ENCODE results near the gene NOC2L. TPM values are rescaled to one million over a fixed set of nuclear protein-coding genes. Genes with fewer than 3 reads are reported as not detected.

Gene NOC2L
- total and polyA plus RNA-seq, 9 of the 15 experiments (the other 6 are each of a cell fraction or from before 2014, with no cell fraction given) = 4.0 to 410 (median 200) TPM

DNA sequence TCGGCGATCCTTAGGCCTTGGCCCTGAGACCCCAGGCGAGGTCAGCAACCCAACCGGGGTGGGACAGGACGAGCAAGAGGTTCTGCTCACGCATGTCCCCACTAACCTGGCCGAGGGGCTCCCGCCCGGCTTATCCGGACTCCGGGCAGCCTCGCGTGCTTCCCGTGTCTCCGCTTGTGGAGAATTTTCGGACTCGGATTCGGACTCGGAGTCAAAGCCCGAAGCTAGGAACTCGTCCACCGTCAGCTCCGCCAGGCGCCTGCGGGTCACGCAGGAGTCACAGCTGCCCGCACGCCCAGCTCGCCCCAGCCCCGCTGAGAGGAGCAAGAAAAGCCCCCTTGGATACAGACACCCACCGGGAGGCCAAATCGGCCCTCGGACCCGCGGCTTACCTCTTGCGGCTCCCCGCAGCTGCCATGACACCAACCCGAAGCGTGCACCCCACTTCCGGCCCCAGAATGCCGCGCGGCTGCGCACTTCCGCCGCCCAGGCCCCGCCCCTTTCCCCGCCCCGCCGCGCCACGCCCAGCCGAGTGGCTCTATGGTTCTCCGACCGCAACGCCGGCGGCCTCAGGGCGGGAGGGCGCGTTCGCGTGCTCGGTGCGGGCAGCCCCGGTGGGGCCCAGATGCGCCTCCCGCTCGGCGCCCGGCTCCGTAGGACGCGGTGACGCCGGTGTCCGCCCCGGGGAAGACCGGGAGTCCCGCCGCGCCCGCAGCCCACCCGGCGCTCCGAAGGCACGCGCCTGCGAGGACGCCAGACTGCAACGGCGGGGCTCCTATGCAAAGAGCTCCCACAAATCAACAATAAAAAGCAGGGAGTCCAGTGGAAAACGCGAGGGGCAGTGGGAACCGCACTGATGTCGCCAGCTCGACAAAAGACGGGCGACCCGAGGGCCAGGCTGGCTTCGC is at the start of gene NOC2L (continued):
- TF ChIP-seq ERF (CRISPR knock-in tag; IDR thresholded peaks at IDR 0.05) = peak; percentile 74; the same call in 1 of the 2 replicates
- no peak for TF ChIP-seq ZNF23 (CRISPR knock-in tag; IDR thresholded peaks at IDR 0.05)
- TF ChIP-seq, protein P1, sequence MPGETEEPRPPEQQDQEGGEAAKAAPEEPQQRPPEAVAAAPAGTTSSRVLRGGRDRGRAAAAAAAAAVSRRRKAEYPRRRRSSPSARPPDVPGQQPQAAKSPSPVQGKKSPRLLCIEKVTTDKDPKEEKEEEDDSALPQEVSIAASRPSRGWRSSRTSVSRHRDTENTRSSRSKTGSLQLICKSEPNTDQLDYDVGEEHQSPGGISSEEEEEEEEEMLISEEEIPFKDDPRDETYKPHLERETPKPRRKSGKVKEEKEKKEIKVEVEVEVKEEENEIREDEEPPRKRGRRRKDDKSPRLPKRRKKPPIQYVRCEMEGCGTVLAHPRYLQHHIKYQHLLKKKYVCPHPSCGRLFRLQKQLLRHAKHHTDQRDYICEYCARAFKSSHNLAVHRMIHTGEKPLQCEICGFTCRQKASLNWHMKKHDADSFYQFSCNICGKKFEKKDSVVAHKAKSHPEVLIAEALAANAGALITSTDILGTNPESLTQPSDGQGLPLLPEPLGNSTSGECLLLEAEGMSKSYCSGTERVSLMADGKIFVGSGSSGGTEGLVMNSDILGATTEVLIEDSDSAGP (CRISPR knock-in tag; IDR thresholded peaks at IDR 0.05) = no peak
- no peak for TF ChIP-seq LEF1 (IDR thresholded peaks at IDR 0.05)
- TF ChIP-seq, protein P2, sequence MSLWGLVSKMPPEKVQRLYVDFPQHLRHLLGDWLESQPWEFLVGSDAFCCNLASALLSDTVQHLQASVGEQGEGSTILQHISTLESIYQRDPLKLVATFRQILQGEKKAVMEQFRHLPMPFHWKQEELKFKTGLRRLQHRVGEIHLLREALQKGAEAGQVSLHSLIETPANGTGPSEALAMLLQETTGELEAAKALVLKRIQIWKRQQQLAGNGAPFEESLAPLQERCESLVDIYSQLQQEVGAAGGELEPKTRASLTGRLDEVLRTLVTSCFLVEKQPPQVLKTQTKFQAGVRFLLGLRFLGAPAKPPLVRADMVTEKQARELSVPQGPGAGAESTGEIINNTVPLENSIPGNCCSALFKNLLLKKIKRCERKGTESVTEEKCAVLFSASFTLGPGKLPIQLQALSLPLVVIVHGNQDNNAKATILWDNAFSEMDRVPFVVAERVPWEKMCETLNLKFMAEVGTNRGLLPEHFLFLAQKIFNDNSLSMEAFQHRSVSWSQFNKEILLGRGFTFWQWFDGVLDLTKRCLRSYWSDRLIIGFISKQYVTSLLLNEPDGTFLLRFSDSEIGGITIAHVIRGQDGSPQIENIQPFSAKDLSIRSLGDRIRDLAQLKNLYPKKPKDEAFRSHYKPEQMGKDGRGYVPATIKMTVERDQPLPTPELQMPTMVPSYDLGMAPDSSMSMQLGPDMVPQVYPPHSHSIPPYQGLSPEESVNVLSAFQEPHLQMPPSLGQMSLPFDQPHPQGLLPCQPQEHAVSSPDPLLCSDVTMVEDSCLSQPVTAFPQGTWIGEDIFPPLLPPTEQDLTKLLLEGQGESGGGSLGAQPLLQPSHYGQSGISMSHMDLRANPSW (CRISPR knock-in tag; IDR thresholded peaks at IDR 0.05) = peak; percentile 50; the same call in 1 of the 2 replicates
- TF ChIP-seq, protein P3, sequence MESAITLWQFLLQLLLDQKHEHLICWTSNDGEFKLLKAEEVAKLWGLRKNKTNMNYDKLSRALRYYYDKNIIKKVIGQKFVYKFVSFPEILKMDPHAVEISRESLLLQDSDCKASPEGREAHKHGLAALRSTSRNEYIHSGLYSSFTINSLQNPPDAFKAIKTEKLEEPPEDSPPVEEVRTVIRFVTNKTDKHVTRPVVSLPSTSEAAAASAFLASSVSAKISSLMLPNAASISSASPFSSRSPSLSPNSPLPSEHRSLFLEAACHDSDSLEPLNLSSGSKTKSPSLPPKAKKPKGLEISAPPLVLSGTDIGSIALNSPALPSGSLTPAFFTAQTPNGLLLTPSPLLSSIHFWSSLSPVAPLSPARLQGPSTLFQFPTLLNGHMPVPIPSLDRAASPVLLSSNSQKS (CRISPR knock-in tag; IDR thresholded peaks at IDR 0.05) = no peak
- TF ChIP-seq, protein P4, sequence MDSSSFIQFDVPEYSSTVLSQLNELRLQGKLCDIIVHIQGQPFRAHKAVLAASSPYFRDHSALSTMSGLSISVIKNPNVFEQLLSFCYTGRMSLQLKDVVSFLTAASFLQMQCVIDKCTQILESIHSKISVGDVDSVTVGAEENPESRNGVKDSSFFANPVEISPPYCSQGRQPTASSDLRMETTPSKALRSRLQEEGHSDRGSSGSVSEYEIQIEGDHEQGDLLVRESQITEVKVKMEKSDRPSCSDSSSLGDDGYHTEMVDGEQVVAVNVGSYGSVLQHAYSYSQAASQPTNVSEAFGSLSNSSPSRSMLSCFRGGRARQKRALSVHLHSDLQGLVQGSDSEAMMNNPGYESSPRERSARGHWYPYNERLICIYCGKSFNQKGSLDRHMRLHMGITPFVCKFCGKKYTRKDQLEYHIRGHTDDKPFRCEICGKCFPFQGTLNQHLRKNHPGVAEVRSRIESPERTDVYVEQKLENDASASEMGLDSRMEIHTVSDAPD (CRISPR knock-in tag; IDR thresholded peaks at IDR 0.05) = no peak
- TF ChIP-seq, protein P5, sequence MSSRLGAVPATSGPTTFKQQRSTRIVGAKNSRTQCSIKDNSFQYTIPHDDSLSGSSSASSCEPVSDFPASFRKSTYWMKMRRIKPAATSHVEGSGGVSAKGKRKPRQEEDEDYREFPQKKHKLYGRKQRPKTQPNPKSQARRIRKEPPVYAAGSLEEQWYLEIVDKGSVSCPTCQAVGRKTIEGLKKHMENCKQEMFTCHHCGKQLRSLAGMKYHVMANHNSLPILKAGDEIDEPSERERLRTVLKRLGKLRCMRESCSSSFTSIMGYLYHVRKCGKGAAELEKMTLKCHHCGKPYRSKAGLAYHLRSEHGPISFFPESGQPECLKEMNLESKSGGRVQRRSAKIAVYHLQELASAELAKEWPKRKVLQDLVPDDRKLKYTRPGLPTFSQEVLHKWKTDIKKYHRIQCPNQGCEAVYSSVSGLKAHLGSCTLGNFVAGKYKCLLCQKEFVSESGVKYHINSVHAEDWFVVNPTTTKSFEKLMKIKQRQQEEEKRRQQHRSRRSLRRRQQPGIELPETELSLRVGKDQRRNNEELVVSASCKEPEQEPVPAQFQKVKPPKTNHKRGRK (tag; IDR thresholded peaks at IDR 0.05) = no peak
- TF ChIP-seq ETV5 (CRISPR knock-in tag; IDR thresholded peaks at IDR 0.05; ENCODE audit: low read depth) = peak; percentile 69
- TF ChIP-seq KLF13 (tag; IDR thresholded peaks at IDR 0.05; ENCODE audit: borderline replicate concordance, low read depth) = no peak
- TF ChIP-seq HMG20A (CRISPR knock-in tag; conservative IDR thresholded peaks at IDR 0.05) = no peak
- TF ChIP-seq ZNF785 (CRISPR knock-in tag; IDR thresholded peaks at IDR 0.05) = no peak
- TF ChIP-seq ZNF668 (CRISPR knock-in tag; IDR thresholded peaks at IDR 0.05) = no peak
- TF ChIP-seq, protein P6, sequence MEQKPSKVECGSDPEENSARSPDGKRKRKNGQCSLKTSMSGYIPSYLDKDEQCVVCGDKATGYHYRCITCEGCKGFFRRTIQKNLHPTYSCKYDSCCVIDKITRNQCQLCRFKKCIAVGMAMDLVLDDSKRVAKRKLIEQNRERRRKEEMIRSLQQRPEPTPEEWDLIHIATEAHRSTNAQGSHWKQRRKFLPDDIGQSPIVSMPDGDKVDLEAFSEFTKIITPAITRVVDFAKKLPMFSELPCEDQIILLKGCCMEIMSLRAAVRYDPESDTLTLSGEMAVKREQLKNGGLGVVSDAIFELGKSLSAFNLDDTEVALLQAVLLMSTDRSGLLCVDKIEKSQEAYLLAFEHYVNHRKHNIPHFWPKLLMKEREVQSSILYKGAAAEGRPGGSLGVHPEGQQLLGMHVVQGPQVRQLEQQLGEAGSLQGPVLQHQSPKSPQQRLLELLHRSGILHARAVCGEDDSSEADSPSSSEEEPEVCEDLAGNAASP (IDR thresholded peaks at IDR 0.05) = no peak
- TF ChIP-seq TBP (optimal IDR thresholded peaks at IDR 0.05; ENCODE audit: low read depth, low read length) = peak; percentile 74
